HG02763 (cell line): ENCODE data around the gene INPP5D.

ENCODE experiments used
- ATAC-seq: cut with Tn5 transposase; IDR thresholded peaks from one replicate; pipeline ENCODE4 v1.9.1; 2021; ENCODE audit warnings: mild to moderate bottlenecking, moderate library complexity; ENCODE audit not compliant: unreplicated experiment

The INPP5D gene

GRCh38 chr2:233032551-233033320 is 27.4 kb upstream of the INPP5D start, which contains the start of gene NEU2:
NEU2 (plus strand) TSS chr2:233032672; CDS start chr2:233032672, 0 bp downstream.
- no peak for ATAC-seq

- ATAC-seq: no peak
Observed at GRCh38 chr2:233033672-233034071, 26.5 kb upstream of the INPP5D start.

- ATAC-seq: no peak
Observed at GRCh38 chr2:233034091-233034882, 25.9 kb upstream of the INPP5D start.

- no peak for ATAC-seq
Observed at GRCh38 chr2:233035426-233036161, 24.5 kb upstream of the INPP5D start.

- no peak for ATAC-seq
Observed at GRCh38 chr2:233036162-233036838, 23.8 kb upstream of the INPP5D start.

- no peak for ATAC-seq
Observed at GRCh38 chr2:233037078-233037477, 23.1 kb upstream of the INPP5D start.

- ATAC-seq: no peak
Observed at GRCh38 chr2:233039212-233039845, 20.8 kb upstream of the INPP5D start.

- no peak for ATAC-seq
Observed at GRCh38 chr2:233039846-233040530, 20.2 kb upstream of the INPP5D start.

GRCh38 chr2:233040571-233040970 is 19.6 kb upstream of the INPP5D start:
- no peak for ATAC-seq

- no peak for ATAC-seq
Observed at GRCh38 chr2:233041722-233042323, 18.3 kb upstream of the INPP5D start.

GRCh38 chr2:233042549-233042948 is 17.6 kb upstream of the INPP5D start:
- no peak for ATAC-seq

- no peak for ATAC-seq
Observed at GRCh38 chr2:233044974-233045605, 15.1 kb upstream of the INPP5D start.

- ATAC-seq: no peak
Observed at GRCh38 chr2:233047206-233047605, 12.9 kb upstream of the INPP5D start.

- ATAC-seq: no peak
Observed at GRCh38 chr2:233047667-233048066, 12.5 kb upstream of the INPP5D start.

GRCh38 chr2:233048569-233049193 is 11.5 kb upstream of the INPP5D start:
- no peak for ATAC-seq

- no peak for ATAC-seq
Observed at GRCh38 chr2:233049194-233049761, 10.9 kb upstream of the INPP5D start.

- ATAC-seq: no peak
Observed at GRCh38 chr2:233051241-233052149, 8.6 kb upstream of the INPP5D start.
